HUES48 (cell line): ENCODE results near the gene CCDC106.
A peak's percentile ranks its signal among the peaks of the same experiment; 100 is the strongest.

Experiments used
- H3K27ac ChIP-seq: one replicate; pipeline ENCODE4 v1.7.0; 2013; ENCODE audit warnings: low read depth, low read length, inconsistent platforms
- H3K27me3 ChIP-seq: 2 replicates; pipeline ENCODE4 v1.6.1; 2013; ENCODE audit warnings: mild to moderate bottlenecking, low read length; ENCODE audit not compliant: control insufficient read depth, insufficient read depth
- H3K36me3 ChIP-seq: 2 replicates; pipeline ENCODE4 v1.6.1; 2013; ENCODE audit warnings: low read length; ENCODE audit not compliant: control insufficient read depth, insufficient read depth
- H3K4me1 ChIP-seq: 2 replicates; pipeline ENCODE4 v1.6.1; 2013; ENCODE audit warnings: mild to moderate bottlenecking, low read length; ENCODE audit not compliant: control insufficient read depth, insufficient read depth
- H3K4me3 ChIP-seq: 2 replicates; pipeline ENCODE4 v1.5.1; 2013; ENCODE audit warnings: mild to moderate bottlenecking, low read depth, low read length
- H3K9ac ChIP-seq: 2 replicates; pipeline ENCODE4 v1.6.1; 2013; ENCODE audit warnings: mild to moderate bottlenecking, low read depth, low read length, moderate library complexity
- H3K9me3 ChIP-seq: 2 replicates; pipeline ENCODE4 v1.6.1; 2013; ENCODE audit warnings: low read length; ENCODE audit not compliant: control insufficient read depth, insufficient read depth

The CCDC106 gene

DNA sequence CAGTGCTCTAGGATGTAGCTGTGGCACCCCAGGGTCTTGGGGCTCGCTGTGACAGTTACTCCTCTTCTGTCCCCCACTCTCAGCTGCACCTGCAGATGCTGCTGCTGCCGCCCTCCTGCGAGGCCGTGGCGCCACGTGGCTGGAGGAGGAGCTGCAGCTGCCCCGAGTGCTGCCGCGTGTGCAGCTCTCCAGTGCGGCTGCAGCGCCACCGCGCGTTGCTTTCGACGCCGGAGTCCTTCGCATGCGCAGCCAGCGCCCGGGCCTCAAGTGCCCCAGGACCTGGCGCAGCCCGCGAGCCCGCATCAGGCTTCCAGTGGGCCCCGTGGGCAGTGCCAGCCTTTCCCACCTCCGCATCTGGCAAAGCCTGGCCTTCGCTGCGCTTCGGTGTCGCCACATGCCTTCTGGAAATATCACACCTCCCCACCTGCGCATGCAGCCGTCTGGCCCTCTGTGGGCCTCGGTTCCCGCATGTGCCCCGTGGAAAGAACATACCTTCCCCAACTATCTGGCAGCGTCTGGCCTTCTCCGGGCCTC, 7.9 kb upstream of the CCDC106 start:
- Histone ChIP-seq H3K4me3 (peak overlapping the region; percentile 76), H3K9ac (no peak overlapping the region), H3K27me3 (no peaks in the 10 kb centered on the region), H3K4me1 (peaks cover 14% of the 10 kb centered on the region), H3K27ac (peak overlapping the region; percentile 90), H3K36me3 (peaks cover 8% of the 10 kb centered on the region), H3K9me3 (no peaks in the 10 kb centered on the region)

GRCh38 chr19:55640577-55641425, 7.2 kb upstream of the CCDC106 start, which contains the start of gene ZNF580:
Gene ZNF580, plus strand, starts transcription at chr19:55641002. Its CDS starts 1,507 bp downstream, at chr19:55642509.
- peaks cover 15% of the 10 kb centered on the region for H3K36me3 ChIP-seq
- peak within 1 kb of the TSS; percentile 76 for H3K4me3 ChIP-seq
- peak within 1 kb of the TSS; percentile 90 for H3K27ac ChIP-seq
- H3K4me1 ChIP-seq: peaks cover 11% of the 10 kb centered on the region
- peak within 1 kb of the TSS; percentile 79 for H3K9ac ChIP-seq
- no peaks in the 10 kb centered on the region for H3K9me3 ChIP-seq
- no peaks in the 10 kb centered on the region for H3K27me3 ChIP-seq

DNA sequence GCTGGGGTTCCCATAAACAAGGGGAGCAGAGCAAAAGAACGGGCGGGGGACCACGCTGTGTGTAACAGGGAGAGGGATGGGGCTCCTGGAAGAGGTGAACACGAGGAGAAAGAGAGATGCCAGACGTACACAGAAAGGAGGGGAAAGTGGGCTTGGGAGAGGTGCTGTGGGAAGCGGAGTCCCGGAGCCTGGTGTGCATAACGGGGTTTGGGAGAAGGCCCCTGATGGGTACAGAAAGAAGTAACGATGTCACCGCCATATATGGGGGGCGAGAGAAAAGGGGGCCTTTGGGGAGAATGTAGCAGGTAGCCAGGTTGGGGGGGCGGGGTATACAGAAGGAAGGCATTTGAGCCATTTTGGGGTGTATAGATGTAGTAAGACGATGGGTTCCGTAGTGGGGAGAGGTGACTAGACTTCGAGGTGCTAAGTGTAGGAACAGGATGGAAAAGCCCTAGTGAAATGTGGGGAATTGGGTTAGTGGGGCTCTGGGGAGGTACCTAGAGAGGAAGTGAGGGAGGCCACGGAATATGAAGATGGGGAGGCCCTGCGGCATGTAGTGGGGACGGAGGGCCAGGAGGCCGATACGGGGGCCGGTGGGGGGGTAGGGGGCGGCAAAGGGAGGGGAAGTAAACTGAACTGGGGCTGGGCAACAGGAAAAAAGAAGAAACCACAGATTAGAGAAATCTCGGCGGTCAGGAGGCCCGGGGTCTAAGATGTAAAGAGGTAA, 6.4 kb upstream of the CCDC106 start:
- peaks cover 16% of the 10 kb centered on the region for H3K36me3 ChIP-seq
- no peaks in the 10 kb centered on the region for H3K27me3 ChIP-seq
- H3K4me1 ChIP-seq: peaks cover 8% of the 10 kb centered on the region; the same call in 1 of the 2 replicates
- peak overlapping the region; percentile 90 for H3K27ac ChIP-seq
- peak overlapping the region; percentile 76 for H3K4me3 ChIP-seq
- no peaks in the 10 kb centered on the region for H3K9me3 ChIP-seq
- peak overlapping the region; percentile 79 for H3K9ac ChIP-seq

GRCh38 chr19:55642153-55643002, 5.6 kb upstream of the CCDC106 start:
- Histone ChIP-seq H3K4me1 (peaks cover 14% of the 10 kb centered on the region), H3K4me3 (peak overlapping the region; percentile 76), H3K27ac (peak overlapping the region; percentile 90), H3K9ac (peak overlapping the region; percentile 73), H3K27me3 (no peaks in the 10 kb centered on the region), H3K9me3 (no peaks in the 10 kb centered on the region), H3K36me3 (peaks cover 16% of the 10 kb centered on the region)

DNA sequence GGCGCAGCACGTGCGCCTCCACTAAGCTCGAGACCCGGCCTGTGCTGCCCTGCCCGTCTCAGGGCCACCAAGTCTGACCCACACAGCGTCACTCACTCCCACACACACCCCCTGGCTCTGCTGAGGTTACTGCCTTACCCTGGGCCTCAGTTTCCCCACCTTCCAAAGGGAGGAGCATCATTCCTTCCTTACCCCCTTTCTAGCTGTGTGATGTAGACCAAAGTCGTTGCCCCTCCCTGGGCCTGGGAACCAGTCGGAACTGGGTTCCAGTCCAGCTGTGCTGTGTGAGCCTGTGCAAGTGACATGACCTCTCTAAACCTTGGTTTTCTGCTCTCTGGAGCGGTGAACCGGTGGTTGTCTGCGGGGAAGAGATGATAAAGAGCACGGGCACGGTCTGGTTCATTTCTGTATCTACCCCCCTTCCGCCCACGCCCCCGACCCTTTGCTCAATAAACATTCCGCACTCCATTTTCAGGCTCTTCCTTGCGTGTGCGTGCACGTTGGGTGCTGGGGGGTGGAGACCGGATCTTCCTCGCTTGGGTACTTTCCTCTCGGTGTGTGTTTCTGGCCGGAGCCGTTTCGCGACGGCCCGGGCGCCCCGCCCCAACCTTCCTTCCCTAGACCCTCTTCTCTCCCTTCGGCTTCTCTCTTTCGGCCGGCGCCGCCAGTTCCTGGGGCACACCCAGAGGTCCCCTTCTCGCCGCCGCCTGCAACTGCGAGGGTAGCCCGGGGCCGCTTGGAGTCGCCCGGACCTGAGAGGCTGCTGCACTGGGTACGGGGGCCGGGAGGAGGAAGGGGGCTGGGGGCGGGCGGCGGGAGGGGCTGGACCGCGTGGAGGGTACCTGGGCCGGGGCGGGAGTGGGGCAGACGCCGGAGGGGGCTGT, 4.8 kb upstream of the CCDC106 start, which contains the start of gene ZNF581:
TSS of gene ZNF581 (plus strand) at position 647 of the 884 bp plus-strand sequence. CDS start 923 bp downstream, outside the sequence.
- H3K4me3 ChIP-seq: peak within 1 kb of the TSS; percentile 76
- no peaks in the 10 kb centered on the region for H3K9me3 ChIP-seq
- H3K27ac ChIP-seq: peak within 1 kb of the TSS; percentile 72
- peaks cover 16% of the 10 kb centered on the region for H3K4me1 ChIP-seq
- H3K27me3 ChIP-seq: no peaks in the 10 kb centered on the region
- H3K9ac ChIP-seq: peak within 1 kb of the TSS; percentile 73
- H3K36me3 ChIP-seq: peaks cover 16% of the 10 kb centered on the region

DNA sequence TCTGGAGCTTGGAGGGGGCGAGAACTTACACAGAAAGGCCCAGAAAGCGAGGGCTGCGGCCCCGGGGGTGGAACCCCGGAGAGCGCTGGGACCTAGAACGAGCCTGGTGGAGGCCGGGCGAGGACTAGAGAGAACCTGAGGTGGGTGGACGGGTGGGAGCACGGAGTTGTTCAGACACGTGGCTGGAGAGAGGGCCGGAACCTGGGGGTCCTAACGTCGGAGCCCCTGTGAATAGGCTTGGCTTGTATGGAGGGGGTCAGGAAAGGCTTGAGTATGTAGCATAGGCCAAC, 4.2 kb upstream of the CCDC106 start:
- peaks cover 16% of the 10 kb centered on the region for H3K36me3 ChIP-seq
- peak overlapping the region; percentile 73 for H3K9ac ChIP-seq
- no peaks in the 10 kb centered on the region for H3K27me3 ChIP-seq
- peaks cover 16% of the 10 kb centered on the region for H3K4me1 ChIP-seq
- peak overlapping the region; percentile 72 for H3K27ac ChIP-seq
- peak overlapping the region; percentile 76 for H3K4me3 ChIP-seq
- no peaks in the 10 kb centered on the region for H3K9me3 ChIP-seq

DNA sequence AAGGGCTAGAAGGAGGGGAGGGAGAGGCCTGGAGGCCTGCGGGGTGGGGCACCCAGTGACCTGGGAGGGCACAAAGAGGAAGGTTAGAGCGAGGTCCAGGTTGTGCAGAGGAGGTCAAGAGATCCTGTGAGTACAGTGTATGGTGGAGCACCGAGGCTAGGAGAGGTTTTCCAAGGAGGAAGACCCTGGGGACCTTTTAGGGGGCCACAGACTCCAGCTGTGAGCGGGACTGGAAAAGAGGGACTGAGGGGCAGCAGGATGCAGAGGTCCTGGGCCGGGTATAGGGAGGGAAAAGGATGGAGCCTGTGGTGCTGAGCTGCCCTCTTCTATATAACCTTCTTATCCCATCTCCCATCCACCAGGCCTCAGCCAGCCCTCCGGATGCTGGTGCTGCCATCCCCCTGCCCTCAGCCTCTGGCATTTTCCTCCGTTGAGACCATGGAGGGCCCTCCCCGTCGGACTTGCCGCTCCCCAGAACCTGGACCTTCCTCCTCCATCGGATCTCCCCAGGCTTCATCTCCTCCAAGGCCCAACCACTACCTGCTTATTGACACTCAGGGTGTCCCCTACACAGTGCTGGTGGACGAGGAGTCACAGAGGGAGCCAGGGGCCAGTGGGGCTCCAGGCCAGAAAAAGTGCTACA, 3.7 kb upstream of the CCDC106 start:
- H3K27ac ChIP-seq: peak overlapping the region; percentile 72
- peaks cover 16% of the 10 kb centered on the region for H3K36me3 ChIP-seq

DNA sequence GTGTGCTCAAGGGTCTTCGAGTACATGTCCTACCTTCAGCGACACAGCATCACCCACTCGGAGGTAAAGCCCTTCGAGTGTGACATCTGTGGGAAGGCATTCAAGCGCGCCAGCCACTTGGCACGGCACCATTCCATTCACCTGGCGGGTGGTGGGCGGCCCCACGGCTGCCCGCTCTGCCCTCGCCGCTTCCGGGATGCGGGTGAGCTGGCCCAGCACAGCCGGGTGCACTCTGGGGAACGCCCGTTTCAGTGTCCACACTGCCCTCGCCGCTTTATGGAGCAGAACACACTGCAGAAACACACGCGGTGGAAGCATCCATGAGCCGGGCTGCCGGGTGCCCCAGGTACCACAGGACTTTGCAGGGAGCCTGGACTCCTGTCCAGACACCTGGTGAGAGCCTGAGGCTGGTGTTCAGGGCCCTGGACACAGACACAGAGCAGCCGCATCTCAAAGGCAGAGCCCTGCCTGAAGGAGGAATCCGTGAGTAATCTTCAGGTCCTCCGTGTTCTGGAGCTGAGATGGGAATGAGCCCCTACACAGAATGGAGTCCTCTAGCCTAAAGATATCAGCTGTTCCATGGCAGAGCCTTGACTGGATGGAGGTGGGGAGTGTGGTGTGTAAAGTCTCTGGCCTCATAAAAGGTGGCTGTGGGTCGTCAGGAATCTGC, 3.0 kb upstream of the CCDC106 start:
- Histone ChIP-seq H3K4me1 (peaks cover 16% of the 10 kb centered on the region), H3K9me3 (no peaks in the 10 kb centered on the region), H3K4me3 (peak overlapping the region; percentile 76), H3K36me3 (peaks cover 19% of the 10 kb centered on the region), H3K27ac (no peak overlapping the region), H3K9ac (no peak overlapping the region), H3K27me3 (no peaks in the 10 kb centered on the region)

More for the DNA sequence above, 3.7 kb upstream of the CCDC106 start:
- H3K9me3 ChIP-seq: no peaks in the 10 kb centered on the region
- peak overlapping the region; percentile 76 for H3K4me3 ChIP-seq
- peaks cover 16% of the 10 kb centered on the region for H3K4me1 ChIP-seq
- H3K27me3 ChIP-seq: no peaks in the 10 kb centered on the region
- H3K9ac ChIP-seq: peak overlapping the region; percentile 73

DNA sequence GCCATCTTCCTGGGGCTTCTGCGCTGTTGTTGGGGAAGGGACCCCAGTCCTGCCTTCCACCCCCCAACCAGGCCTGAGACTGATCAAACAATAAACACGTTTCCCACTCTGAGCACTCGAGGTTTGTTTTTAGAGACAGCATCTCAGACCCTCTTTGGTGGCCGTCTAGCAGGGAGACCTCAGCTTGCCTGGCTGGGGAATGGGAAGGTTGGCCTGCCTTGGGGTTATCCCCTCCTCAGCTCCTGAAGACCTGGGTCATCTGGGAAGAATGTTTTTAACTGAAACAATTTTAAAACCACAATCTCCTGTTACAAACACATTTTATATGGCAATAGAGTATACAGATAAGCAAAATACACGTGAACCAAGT, 2.5 kb upstream of the CCDC106 start:
- no peaks in the 10 kb centered on the region for H3K9me3 ChIP-seq
- H3K27me3 ChIP-seq: no peaks in the 10 kb centered on the region
- no peak overlapping the region for H3K4me3 ChIP-seq
- no peak overlapping the region for H3K27ac ChIP-seq
- H3K4me1 ChIP-seq: peaks cover 13% of the 10 kb centered on the region
- peaks cover 22% of the 10 kb centered on the region for H3K36me3 ChIP-seq
- H3K9ac ChIP-seq: no peak overlapping the region
